ENCODE measurements around the gene NELL1.

DNA sequence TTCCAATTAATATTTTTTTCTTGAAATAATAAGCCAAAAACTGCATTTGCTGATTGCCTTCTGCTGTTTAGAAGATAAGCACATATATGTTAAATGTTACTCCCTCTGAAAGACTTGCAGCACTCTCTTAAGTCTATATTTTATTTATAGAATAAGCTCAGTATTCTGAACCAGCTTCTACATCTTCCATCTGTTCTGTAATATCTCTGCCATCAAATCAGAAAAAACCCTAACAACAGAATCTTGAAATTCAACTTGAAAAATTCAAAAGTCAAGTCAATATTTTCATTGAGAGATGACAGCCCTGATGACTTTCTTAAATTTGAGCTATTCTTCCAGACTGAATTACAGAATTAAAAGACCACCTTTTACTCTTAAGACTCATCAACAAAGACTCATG, 247.9 kb downstream of the NELL1 start:
- TF ChIP-seq, protein P1, sequence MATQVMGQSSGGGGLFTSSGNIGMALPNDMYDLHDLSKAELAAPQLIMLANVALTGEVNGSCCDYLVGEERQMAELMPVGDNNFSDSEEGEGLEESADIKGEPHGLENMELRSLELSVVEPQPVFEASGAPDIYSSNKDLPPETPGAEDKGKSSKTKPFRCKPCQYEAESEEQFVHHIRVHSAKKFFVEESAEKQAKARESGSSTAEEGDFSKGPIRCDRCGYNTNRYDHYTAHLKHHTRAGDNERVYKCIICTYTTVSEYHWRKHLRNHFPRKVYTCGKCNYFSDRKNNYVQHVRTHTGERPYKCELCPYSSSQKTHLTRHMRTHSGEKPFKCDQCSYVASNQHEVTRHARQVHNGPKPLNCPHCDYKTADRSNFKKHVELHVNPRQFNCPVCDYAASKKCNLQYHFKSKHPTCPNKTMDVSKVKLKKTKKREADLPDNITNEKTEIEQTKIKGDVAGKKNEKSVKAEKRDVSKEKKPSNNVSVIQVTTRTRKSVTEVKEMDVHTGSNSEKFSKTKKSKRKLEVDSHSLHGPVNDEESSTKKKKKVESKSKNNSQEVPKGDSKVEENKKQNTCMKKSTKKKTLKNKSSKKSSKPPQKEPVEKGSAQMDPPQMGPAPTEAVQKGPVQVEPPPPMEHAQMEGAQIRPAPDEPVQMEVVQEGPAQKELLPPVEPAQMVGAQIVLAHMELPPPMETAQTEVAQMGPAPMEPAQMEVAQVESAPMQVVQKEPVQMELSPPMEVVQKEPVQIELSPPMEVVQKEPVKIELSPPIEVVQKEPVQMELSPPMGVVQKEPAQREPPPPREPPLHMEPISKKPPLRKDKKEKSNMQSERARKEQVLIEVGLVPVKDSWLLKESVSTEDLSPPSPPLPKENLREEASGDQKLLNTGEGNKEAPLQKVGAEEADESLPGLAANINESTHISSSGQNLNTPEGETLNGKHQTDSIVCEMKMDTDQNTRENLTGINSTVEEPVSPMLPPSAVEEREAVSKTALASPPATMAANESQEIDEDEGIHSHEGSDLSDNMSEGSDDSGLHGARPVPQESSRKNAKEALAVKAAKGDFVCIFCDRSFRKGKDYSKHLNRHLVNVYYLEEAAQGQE (IDR thresholded peaks at IDR 0.05): no peak
- TF ChIP-seq NR3C1 (IDR thresholded peaks at IDR 0.05) (no peak), CTCF (IDR thresholded peaks at IDR 0.05) (no peak), JUN (IDR thresholded peaks at IDR 0.05) (no peak), CEBPB (IDR thresholded peaks at IDR 0.05) (no peak), POLR2A (IDR thresholded peaks at IDR 0.05; ENCODE audit: low read length) (no peak), RNF2 (IDR thresholded peaks at IDR 0.05; ENCODE audit: borderline replicate concordance, low read depth) (no peak), HES2 (IDR thresholded peaks at IDR 0.05) (no peak), FOSL2 (IDR thresholded peaks at IDR 0.05) (no peak), FOSL2 (CRISPR knock-in tag; IDR thresholded peaks at IDR 0.05) (no peak), JUNB (IDR thresholded peaks at IDR 0.05) (no peak), CHD4 (IDR thresholded peaks at IDR 0.05; ENCODE audit: borderline replicate concordance) (no peak)

Data from A549 (cell line).